Endothelial cell of umbilical vein (primary cell): ENCODE data around the gene INSRR. TPM values are rescaled to one million over a fixed set of nuclear protein-coding genes. Genes with fewer than 3 reads are reported as not detected.
A peak's percentile ranks its signal among the peaks of the same experiment; 100 is the strongest.

Source experiments
- BruUV-seq: library from RNA; stranded (reverse); fragments of 400-500 nt; replicated peaks from 2 replicates; lab custom pipeline; 2021; lab: Mats Ljungman, UMichigan
- CTCF ChIA-PET: fragments of 300-600, 350-600 bp; sonication (Branson Sonifier 250); formaldehyde crosslinking; loops from one replicate; lab custom pipeline; 2021; ENCODE audit warnings: antibody characterized with exemption, inconsistent platforms; lab: Charles Lee
- POLR2A ChIA-PET: fragments of 300-600, 350-600 bp; sonication (Branson Sonifier 250); formaldehyde crosslinking; loops from one replicate; lab custom pipeline; 2021; ENCODE audit warnings: antibody characterized with exemption, inconsistent platforms; lab: Charles Lee
- DNase-seq: peaks from one replicate; pipeline ENCODE4 v3.0.0-alpha.2; 2011; ENCODE audit warnings: low read depth, low spot score
- FAIRE-seq: peaks from 2 replicates; lab custom pipeline; 2011; peaks lifted over from hg19 to GRCh38; lab: Jason Lieb, UNC
- H2AFZ ChIP-seq: 2 replicates; pipeline ENCODE4 v1.6.0; 2012; ENCODE audit warnings: low read depth, low read length, control low read depth, inconsistent platforms
- H3K27ac ChIP-seq: 2 replicates; pipeline ENCODE4 v1.5.1; 2011; ENCODE audit warnings: low read depth, mild to moderate bottlenecking, control low read depth, low read length, moderate library complexity; ENCODE audit not compliant: insufficient read depth
- H3K27me3 ChIP-seq, 2 experiments: 2 replicates each; pipeline versions ENCODE4 v1.6.0 to v1.6.1; 2011; ENCODE audit warnings: low read length in 2 of 2, mixed read lengths in 1 of 2; ENCODE audit not compliant: control insufficient read depth in 2 of 2, insufficient read depth in 2 of 2
- H3K36me3 ChIP-seq, 2 experiments: 2 replicates in 1 of 2; 3 replicates in 1 of 2; pipeline ENCODE4 v1.5.1; 2011; ENCODE audit warnings: low read length in 2 of 2, mild to moderate bottlenecking in 1 of 2, moderate library complexity in 1 of 2; ENCODE audit not compliant: control insufficient read depth in 2 of 2, insufficient read depth in 2 of 2; ENCODE audit errors: extremely low read depth in 1 of 2
- H3K4me1 ChIP-seq: 3 replicates; pipeline ENCODE4 v1.5.1; 2011; ENCODE audit warnings: mild to moderate bottlenecking, low read length; ENCODE audit not compliant: control insufficient read depth, insufficient read depth; ENCODE audit errors: extremely low read depth
- H3K4me2 ChIP-seq: 2 replicates; pipeline ENCODE4 v1.6.1; 2011; ENCODE audit warnings: low read length, control low read depth, mixed read lengths; ENCODE audit not compliant: insufficient read depth
- H3K4me3 ChIP-seq, 3 experiments: fragments of 200-600 bp in 1 of 3; sonication (generic), shearing (Covaris generic) in 1 of 3; replicated peaks in 1 of 3; 2 replicates each; pipeline ENCODE4 v1.5.1; 2011 to 2016; ENCODE audit warnings: control low read depth in 3 of 3, low read length in 3 of 3, mild to moderate bottlenecking in 2 of 3, inconsistent platforms in 1 of 3, low read depth in 1 of 3, moderate library complexity in 1 of 3; ENCODE audit not compliant: insufficient read depth in 1 of 3
- H3K79me2 ChIP-seq: 2 replicates; pipeline ENCODE4 v1.6.0; 2012; ENCODE audit warnings: low read length, inconsistent platforms; ENCODE audit not compliant: control insufficient read depth, insufficient read depth
- H3K9ac ChIP-seq: replicated peaks from 2 replicates; pipeline ENCODE3; 2011; ENCODE audit warnings: low read length, control low read depth; ENCODE audit not compliant: insufficient read depth; ENCODE audit errors: extremely low read depth
- H3K9me1 ChIP-seq: replicated peaks from 3 replicates; pipeline ENCODE4 v1.6.0; 2011; ENCODE audit warnings: mild to moderate bottlenecking, low read length; ENCODE audit not compliant: control insufficient read depth, insufficient read depth; ENCODE audit errors: extremely low read depth
- H3K9me3 ChIP-seq: replicated peaks from 2 replicates; pipeline ENCODE4 v1.5.1; 2012; ENCODE audit warnings: low read length, inconsistent platforms; ENCODE audit not compliant: control insufficient read depth, insufficient read depth
- H4K20me1 ChIP-seq: replicated peaks from 2 replicates; pipeline ENCODE3; 2011; ENCODE audit warnings: mild to moderate bottlenecking, low read length; ENCODE audit not compliant: control insufficient read depth, insufficient read depth; ENCODE audit errors: extremely low read depth
- CTCF ChIP-seq, 2 donors: IDR thresholded peaks; 1 replicate in 1 of 2; 2 replicates in 1 of 2; pipeline ENCODE4 v1.5.1; 2011; ENCODE audit warnings: low read length in 2 of 2, mild to moderate bottlenecking in 2 of 2, moderate library complexity in 2 of 2, control low read depth in 1 of 2, inconsistent platforms in 1 of 2, low read depth in 1 of 2; ENCODE audit not compliant: insufficient read depth in 1 of 2; ENCODE audit errors: extremely low read depth in 1 of 2
- EZH2 ChIP-seq: IDR thresholded peaks from 2 replicates; pipeline ENCODE4 v1.6.1; 2012; ENCODE audit warnings: borderline replicate concordance, low read depth, mild to moderate bottlenecking, moderate library complexity, low read length, inconsistent platforms; ENCODE audit not compliant: severe bottlenecking
- FOS ChIP-seq: IDR thresholded peaks from 2 replicates; pipeline ENCODE4 v1.6.1; 2011; ENCODE audit warnings: mild to moderate bottlenecking, low read length, moderate library complexity, borderline replicate concordance; ENCODE audit not compliant: insufficient read depth
- GATA2 ChIP-seq: IDR thresholded peaks from 2 replicates; pipeline ENCODE4 v1.7.0; 2011; ENCODE audit warnings: low read depth, mild to moderate bottlenecking, moderate library complexity, mixed read lengths, low read length; ENCODE audit not compliant: insufficient read length, insufficient read depth
- JUN ChIP-seq: IDR thresholded peaks from 2 replicates; pipeline ENCODE4 v1.6.1; 2011; ENCODE audit warnings: borderline replicate concordance, low read depth; ENCODE audit not compliant: insufficient read length, insufficient read depth
- MYC ChIP-seq: IDR thresholded peaks from one replicate; pipeline ENCODE4 v1.6.1; 2011; ENCODE audit warnings: mild to moderate bottlenecking, low read depth, low read length
- POLR2A ChIP-seq: IDR thresholded peaks from 2 replicates; pipeline ENCODE4 v1.6.1; 2012; ENCODE audit warnings: low read depth, mild to moderate bottlenecking, control low read depth, low read length
- POLR2AphosphoS5 ChIP-seq: IDR thresholded peaks from 2 replicates; pipeline ENCODE4 v1.6.1; 2012; ENCODE audit warnings: low read depth, mild to moderate bottlenecking, control low read depth, low read length, moderate library complexity; ENCODE audit not compliant: insufficient read depth
- dilution Hi-C: fragments of 300-500 bp; cut with MboI; formaldehyde crosslinking; loops from one replicate; pipeline ENCODE4 v1.15.0; 2019; ENCODE audit warnings: low sequenced_read_pairs; ENCODE audit not compliant: extremely low pct_ligation_motif_present
- intact Hi-C: fragments of 100-400 bp; cut with micrococcal nuclease; formaldehyde crosslinking; loops from one replicate; pipeline ENCODE4 v1.10.0; 2022
- polyA plus RNA-seq, 4 experiments: library from polyadenylated mRNA; depleted of rRNA in 3 of 4; stranded (reverse) in 3 of 4; unstranded in 1 of 4; fragments of >200 nt; gene quantifications; 2 replicates each; pipeline versions ENCODE4 v1.2.1 to v1.2.3, GENCODE V29; 2011 to 2012; ENCODE audit warnings: missing spikeins in 1 of 4
- total RNA-seq: library from RNA; stranded (reverse); gene quantifications from 2 replicates; pipeline ENCODE4 v1.2.3, GENCODE V29; 2021
- TF ChIP-seq, protein P1 (sequence below): IDR thresholded peaks from 2 replicates; pipeline ENCODE4 v1.6.1; 2011; ENCODE audit not compliant: insufficient read depth, insufficient read length

Gene INSRR
- total and polyA plus RNA-seq, 2 donors (not counting 3 experiments of a cell fraction or from before 2014, with no cell fraction given), result not detected

- Histone ChIP-seq H3K9me3 (no peaks in the 10 kb centered on the region), H3K4me3 (peak within 1 kb of the TSS; percentile 85 to 92 (median 90)), H4K20me1 (no peaks in the 10 kb centered on the region), H3K36me3 (no peaks in the 10 kb centered on the region), H2AFZ (peak within 1 kb of the TSS; percentile 46), H3K27ac (peak within 1 kb of the TSS; percentile 95), H3K9ac (peak within 1 kb of the TSS; percentile 84), H3K4me1 (peaks cover 37% of the 10 kb centered on the region), H3K79me2 (peaks cover 44% of the 10 kb centered on the region), H3K4me2 (peak within 1 kb of the TSS; percentile 96), H3K27me3 (no peaks in the 10 kb centered on the region), H3K9me1 (no peaks in the 10 kb centered on the region)
- TF ChIP-seq EZH2 (no peak), MYC (no peak), CTCF (IDR thresholded peaks at IDR 0.05; ENCODE audit: extremely low read depth in 1 of 2, insufficient read depth in 1 of 2, low read depth in 1 of 2, low read length in 2 of 2) (peak in 1 of 2 donors; percentile 31), POLR2A (peak; percentile 64), GATA2 (no peak), FOS (no peak), POLR2AphosphoS5 (peak; percentile 36), JUN (no peak)
- TF ChIP-seq, protein P1, sequence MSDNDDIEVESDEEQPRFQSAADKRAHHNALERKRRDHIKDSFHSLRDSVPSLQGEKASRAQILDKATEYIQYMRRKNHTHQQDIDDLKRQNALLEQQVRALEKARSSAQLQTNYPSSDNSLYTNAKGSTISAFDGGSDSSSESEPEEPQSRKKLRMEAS, result no peak
- POLR2A ChIA-PET, result interaction anchor here (0.7 kb wide), 1 partner anchor 10 kb away, joined by 6 read pairs; no protein-coding TSS in a partner anchor
- FAIRE-seq, result peak; percentile 79
- intact Hi-C loops (loop anchor here (5.0 to 10.0 kb wide), 3 partner anchors 151 to 388 kb away; partner anchors contain the start of genes MEF2D and MRPL24), dilution Hi-C loops (no loop called here)
- CTCF ChIA-PET, result interaction anchor here (0.8 to 8.4 kb wide), 12 partner anchors 10 to 205 kb away, joined by 3 to 312 read pairs (median 16); partner anchors contain the start of genes INSRR, ISG20L2, LRRC71 and METTL25B
- peak; percentile 78 for DNase-seq
- BruUV-seq, result no TSS peak
These were observed 34.4 kb upstream of the INSRR start, which contains the start of gene PEAR1 for GRCh38 chr1:156893048-156893953. PEAR1 (plus strand) TSS chr1:156893718; CDS start chr1:156903927, 10,209 bp downstream.
